ENCODE data around the gene SYNGR4.

The SYNGR4 gene

GRCh38 chr19:48394331-48395169 lies 30.4 kb downstream of the SYNGR4 start:
- H3K27me3 ChIP-seq (ENCODE audit: control insufficient read depth, insufficient read depth, low read length): peaks cover 49% of the 10 kb centered on the region
- H3K4me1 ChIP-seq (ENCODE audit: control insufficient read depth, insufficient read depth, low read length): peaks cover 12% of the 10 kb centered on the region

GRCh38 chr19:48395170-48395455 lies 30.9 kb downstream of the SYNGR4 start:
- H3K4me2 ChIP-seq (ENCODE audit: low read length): no peak overlapping the region
- no peaks in the 10 kb centered on the region for H3K9me3 ChIP-seq (replicated peaks; ENCODE audit: low read length)
- H3K36me3 ChIP-seq (ENCODE audit: insufficient read depth, low read length): no peaks in the 10 kb centered on the region
- H3K27me3 ChIP-seq (ENCODE audit: control insufficient read depth, insufficient read depth, low read length): peaks cover 49% of the 10 kb centered on the region
- peaks cover 11% of the 10 kb centered on the region for H3K4me1 ChIP-seq (ENCODE audit: control insufficient read depth, insufficient read depth, low read length)
- no peak overlapping the region for H3K9ac ChIP-seq (ENCODE audit: low read depth, low read length)
- no peak overlapping the region for H3K4me3 ChIP-seq (ENCODE audit: low read length)

More at GRCh38 chr19:48394331-48395169, 30.4 kb downstream of the SYNGR4 start:
- H3K9ac ChIP-seq (ENCODE audit: low read depth, low read length): no peak overlapping the region
- H3K4me3 ChIP-seq (ENCODE audit: low read length): no peak overlapping the region
- H3K9me3 ChIP-seq (replicated peaks; ENCODE audit: low read length): no peaks in the 10 kb centered on the region
- peak overlapping the region; percentile 67 for H3K4me2 ChIP-seq (ENCODE audit: low read length)
- H3K36me3 ChIP-seq (ENCODE audit: insufficient read depth, low read length): no peaks in the 10 kb centered on the region

GRCh38 chr19:48395499-48395898 lies 31.3 kb downstream of the SYNGR4 start:
- Histone ChIP-seq H3K4me1 (ENCODE audit: control insufficient read depth, insufficient read depth, low read length) (peaks cover 11% of the 10 kb centered on the region), H3K9ac (ENCODE audit: low read depth, low read length) (no peak overlapping the region), H3K4me3 (ENCODE audit: low read length) (no peak overlapping the region)

GRCh38 chr19:48396016-48396823 lies 32.1 kb downstream of the SYNGR4 start:
- Histone ChIP-seq H3K4me1 (ENCODE audit: control insufficient read depth, insufficient read depth, low read length) (peaks cover 11% of the 10 kb centered on the region), H3K9ac (ENCODE audit: low read depth, low read length) (no peak overlapping the region), H3K4me3 (ENCODE audit: low read length) (no peak overlapping the region), H3K36me3 (ENCODE audit: insufficient read depth, low read length) (no peaks in the 10 kb centered on the region), H3K9me3 (replicated peaks; ENCODE audit: low read length) (no peaks in the 10 kb centered on the region), H3K27me3 (ENCODE audit: control insufficient read depth, insufficient read depth, low read length) (peaks cover 49% of the 10 kb centered on the region), H3K4me2 (ENCODE audit: low read length) (no peak overlapping the region)

More at GRCh38 chr19:48395499-48395898, 31.3 kb downstream of the SYNGR4 start:
- Histone ChIP-seq H3K27me3 (ENCODE audit: control insufficient read depth, insufficient read depth, low read length) (peaks cover 49% of the 10 kb centered on the region), H3K4me2 (ENCODE audit: low read length) (no peak overlapping the region), H3K36me3 (ENCODE audit: insufficient read depth, low read length) (no peaks in the 10 kb centered on the region), H3K9me3 (replicated peaks; ENCODE audit: low read length) (no peaks in the 10 kb centered on the region)

GRCh38 chr19:48396824-48397176 lies 32.6 kb downstream of the SYNGR4 start:
- H3K9ac ChIP-seq (ENCODE audit: low read depth, low read length): no peak overlapping the region
- H3K4me2 ChIP-seq (ENCODE audit: low read length): no peak overlapping the region
- peaks cover 49% of the 10 kb centered on the region for H3K27me3 ChIP-seq (ENCODE audit: control insufficient read depth, insufficient read depth, low read length)
- H3K9me3 ChIP-seq (replicated peaks; ENCODE audit: low read length): no peaks in the 10 kb centered on the region
- H3K4me1 ChIP-seq (ENCODE audit: control insufficient read depth, insufficient read depth, low read length): peaks cover 11% of the 10 kb centered on the region
- H3K4me3 ChIP-seq (ENCODE audit: low read length): no peak overlapping the region
- no peaks in the 10 kb centered on the region for H3K36me3 ChIP-seq (ENCODE audit: insufficient read depth, low read length)

- peak overlapping the region; percentile 66 for H3K9ac ChIP-seq (ENCODE audit: low read depth, low read length)
- no peaks in the 10 kb centered on the region for H3K9me3 ChIP-seq (replicated peaks; ENCODE audit: low read length)
- peaks cover 49% of the 10 kb centered on the region for H3K27me3 ChIP-seq (ENCODE audit: control insufficient read depth, insufficient read depth, low read length)
- peak overlapping the region; percentile 63 for H3K4me3 ChIP-seq (ENCODE audit: low read length)
- H3K4me1 ChIP-seq (ENCODE audit: control insufficient read depth, insufficient read depth, low read length): peaks cover 11% of the 10 kb centered on the region
- H3K36me3 ChIP-seq (ENCODE audit: insufficient read depth, low read length): no peaks in the 10 kb centered on the region
- H3K4me2 ChIP-seq (ENCODE audit: low read length): peak overlapping the region; percentile 71
Measured at GRCh38 chr19:48397263-48398101, 33.3 kb downstream of the SYNGR4 start.

- peaks cover 11% of the 10 kb centered on the region for H3K4me1 ChIP-seq (ENCODE audit: control insufficient read depth, insufficient read depth, low read length)
- peaks cover 49% of the 10 kb centered on the region for H3K27me3 ChIP-seq (ENCODE audit: control insufficient read depth, insufficient read depth, low read length)
- H3K4me2 ChIP-seq (ENCODE audit: low read length): peak overlapping the region; percentile 71
- H3K36me3 ChIP-seq (ENCODE audit: insufficient read depth, low read length): no peaks in the 10 kb centered on the region
- H3K9ac ChIP-seq (ENCODE audit: low read depth, low read length): peak overlapping the region; percentile 66
- H3K4me3 ChIP-seq (ENCODE audit: low read length): peak overlapping the region; percentile 63
- no peaks in the 10 kb centered on the region for H3K9me3 ChIP-seq (replicated peaks; ENCODE audit: low read length)
Measured at GRCh38 chr19:48398102-48398374, 33.9 kb downstream of the SYNGR4 start.

GRCh38 chr19:48398375-48399235 lies 34.4 kb downstream of the SYNGR4 start:
- Histone ChIP-seq H3K9me3 (replicated peaks; ENCODE audit: low read length) (no peaks in the 10 kb centered on the region), H3K27me3 (ENCODE audit: control insufficient read depth, insufficient read depth, low read length) (peaks cover 44% of the 10 kb centered on the region), H3K4me3 (ENCODE audit: low read length) (peak overlapping the region; percentile 63), H3K9ac (ENCODE audit: low read depth, low read length) (peak overlapping the region; percentile 66), H3K4me1 (ENCODE audit: control insufficient read depth, insufficient read depth, low read length) (peaks cover 8% of the 10 kb centered on the region), H3K36me3 (ENCODE audit: insufficient read depth, low read length) (no peaks in the 10 kb centered on the region), H3K4me2 (ENCODE audit: low read length) (peak overlapping the region; percentile 71)

GRCh38 chr19:48400018-48400742 lies 36.0 kb downstream of the SYNGR4 start:
- Histone ChIP-seq H3K4me2 (ENCODE audit: low read length) (peak overlapping the region; percentile 79), H3K36me3 (ENCODE audit: insufficient read depth, low read length) (no peaks in the 10 kb centered on the region), H3K27me3 (ENCODE audit: control insufficient read depth, insufficient read depth, low read length) (peaks cover 30% of the 10 kb centered on the region), H3K4me1 (ENCODE audit: control insufficient read depth, insufficient read depth, low read length) (peaks cover 2% of the 10 kb centered on the region), H3K4me3 (ENCODE audit: low read length) (peak overlapping the region; percentile 56), H3K9ac (ENCODE audit: low read depth, low read length) (no peak overlapping the region), H3K9me3 (replicated peaks; ENCODE audit: low read length) (no peaks in the 10 kb centered on the region)

GRCh38 chr19:48401287-48401686 lies 37.1 kb downstream of the SYNGR4 start:
- Histone ChIP-seq H3K9me3 (replicated peaks; ENCODE audit: low read length) (no peaks in the 10 kb centered on the region), H3K36me3 (ENCODE audit: insufficient read depth, low read length) (no peaks in the 10 kb centered on the region), H3K9ac (ENCODE audit: low read depth, low read length) (no peak overlapping the region), H3K4me2 (ENCODE audit: low read length) (no peak overlapping the region), H3K27me3 (ENCODE audit: control insufficient read depth, insufficient read depth, low read length) (peaks cover 24% of the 10 kb centered on the region), H3K4me1 (ENCODE audit: control insufficient read depth, insufficient read depth, low read length) (peaks cover 5% of the 10 kb centered on the region), H3K4me3 (ENCODE audit: low read length) (no peak overlapping the region)

Measured in skeletal muscle satellite cell (primary cell).